WTC11 (cell line): ENCODE data around the gene XPR1. TPM values are rescaled to one million over a fixed set of nuclear protein-coding genes. Genes with fewer than 3 reads are reported as not detected.
"Not testable (repeated sequence)": the region's sequence is repeated elsewhere in the genome, so short reads cannot be mapped to it uniquely, and the experiment has no call there.

Experiments
- ATAC-seq: fragments of 200-7000 bp; cut with Tn5 transposase; 2 replicates; pipeline ENCODE4 v1.10.0; 2021; ENCODE audit warnings: mild to moderate bottlenecking, moderate library complexity
- CTCF ChIA-PET: fragments of 300-600 bp; sonication (Branson Sonifier 250); formaldehyde crosslinking; loops from one replicate; lab custom pipeline; 2021; ENCODE audit warnings: antibody characterized with exemption; lab: Charles Lee
- POLR2A ChIA-PET: fragments of 350-600 bp; sonication (Branson Sonifier 250); formaldehyde crosslinking; loops from one replicate; lab custom pipeline; 2021; ENCODE audit warnings: antibody characterized with exemption; lab: Charles Lee
- DNase-seq: peaks from one replicate; pipeline ENCODE4 v3.0.0; 2021; ENCODE audit warnings: low spot score
- H3K27ac Mint-ChIP-seq: 2 replicates; pipeline ENCODE4 v1.8.0; 2021; ENCODE audit warnings: mixed read lengths
- H3K27me3 Mint-ChIP-seq: 2 replicates; pipeline ENCODE4 v1.8.0; 2021; ENCODE audit warnings: low read depth, mild to moderate bottlenecking, moderate library complexity, mixed read lengths
- H3K36me3 Mint-ChIP-seq: 2 replicates; pipeline ENCODE4 v1.8.0; 2021; ENCODE audit warnings: mixed read lengths
- H3K4me1 Mint-ChIP-seq: 2 replicates; pipeline ENCODE4 v1.8.0; 2022; ENCODE audit warnings: mixed read lengths
- H3K4me3 Mint-ChIP-seq: 2 replicates; pipeline ENCODE4 v1.8.0; 2021; ENCODE audit warnings: mild to moderate bottlenecking, moderate library complexity, mixed read lengths
- H3K9me3 Mint-ChIP-seq: 2 replicates; pipeline ENCODE4 v1.8.0; 2021; ENCODE audit warnings: mixed read lengths
- AFF4 ChIP-seq: sonication (generic); formaldehyde crosslinking; IDR thresholded peaks from 2 replicates; pipeline ENCODE4 v1.8.1; 2023; ENCODE audit warnings: mild to moderate bottlenecking, missing genetic modification reagents, borderline replicate concordance
- CREM ChIP-seq: sonication (generic); formaldehyde crosslinking; IDR thresholded peaks from 2 replicates; pipeline ENCODE4 v1.8.1; 2022; ENCODE audit warnings: mild to moderate bottlenecking, missing genetic modification reagents, moderate library complexity
- FOXK1 ChIP-seq: sonication (generic); formaldehyde crosslinking; IDR thresholded peaks from 2 replicates; pipeline ENCODE4 v1.8.0; 2022; ENCODE audit warnings: mild to moderate bottlenecking, moderate library complexity, missing genetic modification reagents
- GABPB1 ChIP-seq: sonication (generic); formaldehyde crosslinking; IDR thresholded peaks from 2 replicates; pipeline ENCODE4 v1.8.1; 2023; ENCODE audit warnings: mild to moderate bottlenecking, missing genetic modification reagents
- GTF2I ChIP-seq: fragments of 250-450 bp; sonication (Bioruptor Pico); conservative IDR thresholded peaks from 2 replicates; pipeline ENCODE4 v1.4.0; 2021; ENCODE audit warnings: mild to moderate bottlenecking
- MLX ChIP-seq: sonication (generic); formaldehyde crosslinking; IDR thresholded peaks from 2 replicates; pipeline ENCODE4 v1.8.1; 2023; ENCODE audit warnings: mild to moderate bottlenecking, missing genetic modification reagents, moderate library complexity
- NFATC4 ChIP-seq: fragments of 250-450 bp; sonication (Bioruptor Pico); IDR thresholded peaks from 2 replicates; pipeline ENCODE4 v1.9.0; 2021; ENCODE audit warnings: mild to moderate bottlenecking
- NFE2L1 ChIP-seq: sonication (generic); formaldehyde crosslinking; IDR thresholded peaks from 2 replicates; pipeline ENCODE4 v1.8.1; 2023; ENCODE audit warnings: missing genetic modification reagents
- SMAD3 ChIP-seq: sonication (generic); formaldehyde crosslinking; IDR thresholded peaks from 2 replicates; pipeline ENCODE4 v1.8.0; 2022; ENCODE audit warnings: missing genetic modification reagents, mild to moderate bottlenecking, borderline replicate concordance
- SP1 ChIP-seq: sonication (generic); formaldehyde crosslinking; conservative IDR thresholded peaks from 2 replicates; pipeline ENCODE4 v1.8.1; 2022; ENCODE audit warnings: missing genetic modification reagents
- TCF7 ChIP-seq: sonication (generic); formaldehyde crosslinking; IDR thresholded peaks from 2 replicates; pipeline ENCODE4 v1.8.0; 2022; ENCODE audit warnings: mild to moderate bottlenecking, low read depth, missing genetic modification reagents, moderate library complexity
- TEAD1 ChIP-seq: sonication (generic); formaldehyde crosslinking; IDR thresholded peaks from 2 replicates; pipeline ENCODE4 v1.8.0; 2022; ENCODE audit warnings: mild to moderate bottlenecking, missing genetic modification reagents
- ZNF232 ChIP-seq: sonication (generic); formaldehyde crosslinking; IDR thresholded peaks from 2 replicates; pipeline ENCODE4 v1.8.0; 2022; ENCODE audit warnings: mild to moderate bottlenecking, missing genetic modification reagents
- total RNA-seq: library from RNA; stranded (reverse); gene quantifications from 3 replicates; pipeline ENCODE4 v1.2.3, GENCODE V29; 2021
- TF ChIP-seq, protein P1 (sequence below): sonication (generic); formaldehyde crosslinking; IDR thresholded peaks from 2 replicates; pipeline ENCODE4 v1.8.1; 2022; ENCODE audit warnings: mild to moderate bottlenecking, moderate library complexity, missing genetic modification reagents
- TF ChIP-seq, protein P2 (sequence below): fragments of 250-450 bp; sonication (Bioruptor Pico); IDR thresholded peaks from 2 replicates; pipeline ENCODE4 v1.9.0; 2021; ENCODE audit warnings: mild to moderate bottlenecking
- TF ChIP-seq, protein P3 (sequence below): sonication (generic); formaldehyde crosslinking; IDR thresholded peaks from 2 replicates; pipeline ENCODE4 v1.8.0; 2022; ENCODE audit warnings: mild to moderate bottlenecking, missing genetic modification reagents

The XPR1 gene
- total RNA-seq, 1 experiment from 2014 or later: 34.6 TPM

- TF ChIP-seq AFF4: no peak
- TF ChIP-seq SMAD3: no peak
- TF ChIP-seq MLX (CRISPR knock-in tag): no peak
- no peak for TF ChIP-seq CREM (CRISPR knock-in tag)
- TF ChIP-seq, protein P1, sequence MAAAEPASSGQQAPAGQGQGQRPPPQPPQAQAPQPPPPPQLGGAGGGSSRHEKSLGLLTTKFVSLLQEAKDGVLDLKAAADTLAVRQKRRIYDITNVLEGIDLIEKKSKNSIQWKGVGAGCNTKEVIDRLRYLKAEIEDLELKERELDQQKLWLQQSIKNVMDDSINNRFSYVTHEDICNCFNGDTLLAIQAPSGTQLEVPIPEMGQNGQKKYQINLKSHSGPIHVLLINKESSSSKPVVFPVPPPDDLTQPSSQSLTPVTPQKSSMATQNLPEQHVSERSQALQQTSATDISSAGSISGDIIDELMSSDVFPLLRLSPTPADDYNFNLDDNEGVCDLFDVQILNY: no peak
- TF ChIP-seq, all 79 proteins: peak for 0
These were observed 11.9 kb downstream of the XPR1 start (continued) for GRCh38 chr1:180643693-180644092.

DNA sequence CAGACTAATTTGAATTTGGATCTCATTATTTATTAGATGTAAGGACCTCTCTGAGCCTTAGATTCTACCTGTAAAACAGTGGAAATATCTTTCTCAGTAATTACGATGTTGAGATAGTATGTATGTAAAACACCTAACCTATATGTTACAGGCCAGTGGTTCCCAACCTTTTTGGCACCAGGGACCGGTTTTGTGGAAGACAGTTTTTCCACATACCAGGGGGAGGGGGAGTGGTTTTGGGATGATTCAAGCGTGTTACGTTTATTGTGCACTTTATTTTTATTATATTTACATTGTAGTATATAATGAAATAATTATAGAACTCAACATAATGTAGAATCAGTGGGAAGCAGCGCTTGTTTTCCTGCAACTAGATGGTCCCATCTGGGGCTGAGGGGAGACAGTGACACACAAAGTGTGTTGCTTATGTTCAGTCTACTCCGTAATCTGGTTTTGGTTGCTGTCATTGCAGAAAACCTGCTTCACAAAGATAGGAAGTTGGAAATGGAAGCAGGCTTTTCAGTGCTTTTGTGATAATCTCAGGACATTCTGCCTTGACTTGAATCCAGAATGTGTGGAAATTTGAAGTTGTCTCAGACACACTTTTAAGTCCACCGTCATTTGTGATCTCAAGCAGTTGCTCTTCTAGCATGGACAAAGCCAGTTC, 12.8 kb downstream of the XPR1 start:
- Mint-ChIP-seq H3K27me3 (no peaks in the 10 kb centered on the region), H3K27ac (no peak overlapping the region), H3K36me3 (peaks cover 13% of the 10 kb centered on the region), H3K9me3 (peaks cover 12% of the 10 kb centered on the region), H3K4me1 (peaks cover 8% of the 10 kb centered on the region), H3K4me3 (no peak overlapping the region)
- ChIA-PET CTCF (no interaction called here), POLR2A (no interaction called here)
- no peak for TF ChIP-seq FOXK1 (CRISPR knock-in tag)
- no peak for TF ChIP-seq ZNF232 (CRISPR knock-in tag)
- no peak for TF ChIP-seq SP1 (CRISPR knock-in tag)
- no peak for TF ChIP-seq TCF7 (CRISPR knock-in tag)
- TF ChIP-seq, protein P2, sequence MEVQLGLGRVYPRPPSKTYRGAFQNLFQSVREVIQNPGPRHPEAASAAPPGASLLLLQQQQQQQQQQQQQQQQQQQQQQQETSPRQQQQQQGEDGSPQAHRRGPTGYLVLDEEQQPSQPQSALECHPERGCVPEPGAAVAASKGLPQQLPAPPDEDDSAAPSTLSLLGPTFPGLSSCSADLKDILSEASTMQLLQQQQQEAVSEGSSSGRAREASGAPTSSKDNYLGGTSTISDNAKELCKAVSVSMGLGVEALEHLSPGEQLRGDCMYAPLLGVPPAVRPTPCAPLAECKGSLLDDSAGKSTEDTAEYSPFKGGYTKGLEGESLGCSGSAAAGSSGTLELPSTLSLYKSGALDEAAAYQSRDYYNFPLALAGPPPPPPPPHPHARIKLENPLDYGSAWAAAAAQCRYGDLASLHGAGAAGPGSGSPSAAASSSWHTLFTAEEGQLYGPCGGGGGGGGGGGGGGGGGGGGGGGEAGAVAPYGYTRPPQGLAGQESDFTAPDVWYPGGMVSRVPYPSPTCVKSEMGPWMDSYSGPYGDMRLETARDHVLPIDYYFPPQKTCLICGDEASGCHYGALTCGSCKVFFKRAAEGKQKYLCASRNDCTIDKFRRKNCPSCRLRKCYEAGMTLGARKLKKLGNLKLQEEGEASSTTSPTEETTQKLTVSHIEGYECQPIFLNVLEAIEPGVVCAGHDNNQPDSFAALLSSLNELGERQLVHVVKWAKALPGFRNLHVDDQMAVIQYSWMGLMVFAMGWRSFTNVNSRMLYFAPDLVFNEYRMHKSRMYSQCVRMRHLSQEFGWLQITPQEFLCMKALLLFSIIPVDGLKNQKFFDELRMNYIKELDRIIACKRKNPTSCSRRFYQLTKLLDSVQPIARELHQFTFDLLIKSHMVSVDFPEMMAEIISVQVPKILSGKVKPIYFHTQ: no peak
- TF ChIP-seq NFATC4 (CRISPR knock-in tag): no peak
- TF ChIP-seq, protein P3, sequence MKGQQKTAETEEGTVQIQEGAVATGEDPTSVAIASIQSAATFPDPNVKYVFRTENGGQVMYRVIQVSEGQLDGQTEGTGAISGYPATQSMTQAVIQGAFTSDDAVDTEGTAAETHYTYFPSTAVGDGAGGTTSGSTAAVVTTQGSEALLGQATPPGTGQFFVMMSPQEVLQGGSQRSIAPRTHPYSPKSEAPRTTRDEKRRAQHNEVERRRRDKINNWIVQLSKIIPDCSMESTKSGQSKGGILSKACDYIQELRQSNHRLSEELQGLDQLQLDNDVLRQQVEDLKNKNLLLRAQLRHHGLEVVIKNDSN (CRISPR knock-in tag): no peak
- no peak for TF ChIP-seq NFE2L1
- no peak for TF ChIP-seq TEAD1
- no peak for TF ChIP-seq GABPB1 (CRISPR knock-in tag)
- no peak for TF ChIP-seq GTF2I
- DNase-seq: no peak
- no peak for ATAC-seq

DNA sequence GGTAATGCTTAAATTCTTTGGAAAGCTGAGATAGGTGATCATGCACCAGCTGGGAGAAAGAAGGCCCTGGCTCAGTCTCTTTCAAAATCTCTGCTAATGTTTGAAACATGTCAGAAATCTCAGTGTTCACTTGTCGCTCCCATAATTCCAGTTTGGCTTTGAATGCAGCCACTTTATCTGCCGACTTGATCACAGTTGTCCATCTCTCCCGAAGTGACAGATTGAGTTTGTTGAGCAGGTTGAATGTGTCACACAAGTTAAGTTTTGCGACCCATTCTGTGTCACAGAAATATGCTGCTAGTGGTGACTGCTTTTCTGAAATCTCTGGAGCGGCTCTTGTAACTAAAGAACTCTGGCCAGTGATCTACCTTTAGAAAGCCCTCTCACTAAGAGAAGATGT, 13.4 kb downstream of the XPR1 start:
- H3K27ac Mint-ChIP-seq, H3K4me1 Mint-ChIP-seq, DNase-seq, ATAC-seq, H3K27me3 Mint-ChIP-seq, POLR2A ChIA-PET, CTCF ChIA-PET, H3K4me3 Mint-ChIP-seq: not testable (repeated sequence)
- Mint-ChIP-seq H3K36me3 (peaks cover 13% of the 10 kb centered on the region), H3K9me3 (peaks cover 12% of the 10 kb centered on the region)
